Measurements from ENCODE around the gene GNAL.

DNA sequence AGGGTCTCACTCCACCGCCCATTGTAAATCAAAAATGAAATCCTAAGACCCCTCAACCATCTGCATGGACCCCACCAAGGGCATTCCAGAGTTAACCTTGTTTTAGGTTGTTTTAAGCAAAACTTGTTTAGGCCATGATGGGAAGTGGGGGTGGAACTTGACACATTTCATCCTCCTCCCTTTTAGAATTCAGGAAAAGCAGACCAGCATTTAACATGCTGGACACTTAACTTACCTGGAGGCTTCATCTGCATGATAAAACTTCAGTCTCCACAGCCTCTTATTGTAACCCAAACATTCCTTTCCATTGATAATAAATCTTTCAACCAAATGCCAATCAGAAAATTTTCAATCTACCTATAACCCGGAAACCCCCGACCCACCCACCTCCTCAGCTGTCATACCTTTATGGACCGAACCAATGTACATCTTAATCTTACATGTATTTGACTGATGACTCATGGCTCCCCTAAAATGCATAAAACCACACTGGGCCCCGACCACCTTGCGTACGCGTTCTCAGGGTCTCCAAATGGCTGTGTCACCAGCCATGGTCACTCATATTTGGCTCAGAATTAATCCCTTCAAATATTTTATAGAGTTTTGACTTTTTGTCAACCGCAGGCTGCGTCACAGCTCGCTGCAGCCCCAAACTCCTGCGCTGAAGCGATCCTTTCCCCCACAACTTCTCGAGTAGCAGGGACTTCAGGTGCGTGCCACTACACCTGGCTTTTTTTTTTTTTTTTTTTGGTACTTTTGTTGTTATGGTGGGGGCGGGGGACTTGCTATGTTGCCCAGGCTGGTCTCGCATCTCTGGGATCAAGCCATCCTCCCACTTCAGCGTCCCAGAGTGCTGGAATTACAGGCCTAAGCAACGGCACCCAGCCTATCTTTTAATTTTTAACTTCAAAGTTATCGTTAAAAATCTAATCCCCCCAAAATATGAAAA, 218.1 kb downstream of the GNAL start:
- TF ChIP-seq, protein P1, sequence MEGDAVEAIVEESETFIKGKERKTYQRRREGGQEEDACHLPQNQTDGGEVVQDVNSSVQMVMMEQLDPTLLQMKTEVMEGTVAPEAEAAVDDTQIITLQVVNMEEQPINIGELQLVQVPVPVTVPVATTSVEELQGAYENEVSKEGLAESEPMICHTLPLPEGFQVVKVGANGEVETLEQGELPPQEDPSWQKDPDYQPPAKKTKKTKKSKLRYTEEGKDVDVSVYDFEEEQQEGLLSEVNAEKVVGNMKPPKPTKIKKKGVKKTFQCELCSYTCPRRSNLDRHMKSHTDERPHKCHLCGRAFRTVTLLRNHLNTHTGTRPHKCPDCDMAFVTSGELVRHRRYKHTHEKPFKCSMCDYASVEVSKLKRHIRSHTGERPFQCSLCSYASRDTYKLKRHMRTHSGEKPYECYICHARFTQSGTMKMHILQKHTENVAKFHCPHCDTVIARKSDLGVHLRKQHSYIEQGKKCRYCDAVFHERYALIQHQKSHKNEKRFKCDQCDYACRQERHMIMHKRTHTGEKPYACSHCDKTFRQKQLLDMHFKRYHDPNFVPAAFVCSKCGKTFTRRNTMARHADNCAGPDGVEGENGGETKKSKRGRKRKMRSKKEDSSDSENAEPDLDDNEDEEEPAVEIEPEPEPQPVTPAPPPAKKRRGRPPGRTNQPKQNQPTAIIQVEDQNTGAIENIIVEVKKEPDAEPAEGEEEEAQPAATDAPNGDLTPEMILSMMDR (conservative IDR thresholded peaks at IDR 0.05; ENCODE audit: low read depth, low read length): no peak
- no peak for TF ChIP-seq EZH2 (IDR thresholded peaks at IDR 0.05; ENCODE audit: borderline replicate concordance, low read depth, low read length, poor library complexity, severe bottlenecking)

Data from A673 (cell line).